Measurements from ENCODE around the gene EPG5. TPM values are rescaled to one million over a fixed set of nuclear protein-coding genes. Genes with fewer than 3 reads are reported as not detected.

The EPG5 gene
- total RNA-seq, 2 donors from 2014 or later, result 25.3 to 33.6 TPM

- Histone ChIP-seq H3K4me1 (peaks cover 0 to 3% of the 10 kb centered on the region in 2 donors), H3K27me3 (no peaks in the 10 kb centered on the region), H3K27ac (no peak overlapping the region), H3K36me3 (peaks cover 68% of the 10 kb centered on the region), H3K4me3 (no peak overlapping the region), H3K9me3 (no peaks in the 10 kb centered on the region)
- TF ChIP-seq CTCF (IDR thresholded peaks at IDR 0.05), result no peak
- DNase-seq (ENCODE audit: low spot score), result no peak
Measured at GRCh38 chr18:45926085-45926484, 41.0 kb downstream of the EPG5 start.

- no peak overlapping the region for H3K4me3 ChIP-seq
- H3K27ac ChIP-seq, result no peak overlapping the region
- no peak for DNase-seq (ENCODE audit: low spot score)
- peaks cover 46% of the 10 kb centered on the region for H3K36me3 ChIP-seq
- H3K9me3 ChIP-seq, result no peaks in the 10 kb centered on the region
- H3K4me1 ChIP-seq, result peaks cover 0 to 15% of the 10 kb centered on the region in 2 donors
- H3K27me3 ChIP-seq, result no peaks in the 10 kb centered on the region
- TF ChIP-seq CTCF (IDR thresholded peaks at IDR 0.05), result no peak
Measured at GRCh38 chr18:45923138-45923537, 44.0 kb downstream of the EPG5 start.

DNA sequence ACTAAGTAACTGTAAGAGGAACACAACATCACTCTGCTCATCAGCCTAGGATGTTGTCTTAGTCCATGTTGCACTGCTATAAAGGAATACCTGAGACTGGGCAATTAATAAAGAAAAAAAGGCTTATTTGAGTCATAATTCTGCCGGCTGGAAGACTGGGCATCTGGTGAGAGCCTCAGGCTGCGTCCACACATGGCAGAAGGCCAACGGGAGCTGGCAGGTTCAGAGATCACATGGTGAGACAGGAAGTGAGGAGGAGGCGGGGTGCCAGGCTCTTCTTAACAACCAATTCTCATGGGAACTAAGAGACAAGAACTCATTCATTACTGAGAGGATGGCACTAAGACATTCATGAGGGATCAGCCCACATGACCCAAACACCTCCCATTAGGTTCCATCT lies 46.8 kb downstream of the EPG5 start:
- no peaks in the 10 kb centered on the region for H3K9me3 ChIP-seq
- peaks cover 0 to 15% of the 10 kb centered on the region in 2 donors for H3K4me1 ChIP-seq
- H3K27me3 ChIP-seq, result no peaks in the 10 kb centered on the region
- no peak overlapping the region for H3K27ac ChIP-seq
- peak; percentile 72 for DNase-seq (ENCODE audit: low spot score)
- no peak overlapping the region for H3K4me3 ChIP-seq
- H3K36me3 ChIP-seq, result peaks cover 55% of the 10 kb centered on the region
- no peak for TF ChIP-seq CTCF (IDR thresholded peaks at IDR 0.05)

DNA sequence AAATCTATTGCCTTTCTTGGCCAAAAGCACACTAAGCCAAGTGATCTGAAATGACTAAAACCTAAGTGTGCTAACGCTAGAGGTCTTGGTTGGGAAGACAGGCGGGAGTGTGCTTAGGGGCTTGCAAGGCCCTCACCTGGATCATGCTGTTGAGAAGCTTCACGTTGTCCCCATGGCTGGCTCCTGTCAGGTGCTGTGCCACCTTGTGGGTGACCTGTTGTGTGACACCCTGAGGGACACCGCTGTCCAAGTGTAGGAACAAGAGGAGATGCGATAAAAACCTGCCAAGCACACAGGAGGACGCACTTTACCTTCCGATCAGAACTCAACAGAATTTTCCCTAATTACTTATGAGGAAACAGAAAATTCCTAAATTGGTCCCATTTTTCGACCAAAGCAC lies 50.8 kb downstream of the EPG5 start:
- H3K27me3 ChIP-seq, result no peaks in the 10 kb centered on the region
- H3K9me3 ChIP-seq, result no peaks in the 10 kb centered on the region
- H3K4me1 ChIP-seq, result peaks cover 0 to 14% of the 10 kb centered on the region in 2 donors
- TF ChIP-seq CTCF (IDR thresholded peaks at IDR 0.05), result no peak
- no peak for DNase-seq (ENCODE audit: low spot score)
- peaks cover 56% of the 10 kb centered on the region for H3K36me3 ChIP-seq
- H3K4me3 ChIP-seq, result no peak overlapping the region
- no peak overlapping the region for H3K27ac ChIP-seq

DNA sequence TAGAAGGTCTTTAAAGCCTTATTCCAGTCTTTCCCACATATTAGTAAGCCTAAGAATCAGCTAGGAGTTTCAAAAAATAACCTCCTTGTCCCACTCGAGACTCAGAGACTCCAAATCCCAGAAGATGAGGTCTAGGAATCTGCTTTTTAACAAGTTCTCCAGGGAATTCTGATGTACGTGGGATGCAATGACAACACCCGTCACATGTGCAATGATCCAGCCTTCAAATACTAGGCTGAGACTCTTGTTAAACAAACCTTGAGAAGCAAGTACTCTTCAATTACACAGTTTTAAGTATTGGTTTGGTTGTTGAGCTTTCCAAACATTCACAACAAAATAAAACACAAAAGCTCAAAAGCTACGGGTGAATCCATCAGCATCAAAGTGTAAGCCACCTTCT lies 53.9 kb downstream of the EPG5 start:
- peaks cover 70% of the 10 kb centered on the region for H3K36me3 ChIP-seq
- no peak for DNase-seq (ENCODE audit: low spot score)
- TF ChIP-seq CTCF (IDR thresholded peaks at IDR 0.05), result no peak

DNA sequence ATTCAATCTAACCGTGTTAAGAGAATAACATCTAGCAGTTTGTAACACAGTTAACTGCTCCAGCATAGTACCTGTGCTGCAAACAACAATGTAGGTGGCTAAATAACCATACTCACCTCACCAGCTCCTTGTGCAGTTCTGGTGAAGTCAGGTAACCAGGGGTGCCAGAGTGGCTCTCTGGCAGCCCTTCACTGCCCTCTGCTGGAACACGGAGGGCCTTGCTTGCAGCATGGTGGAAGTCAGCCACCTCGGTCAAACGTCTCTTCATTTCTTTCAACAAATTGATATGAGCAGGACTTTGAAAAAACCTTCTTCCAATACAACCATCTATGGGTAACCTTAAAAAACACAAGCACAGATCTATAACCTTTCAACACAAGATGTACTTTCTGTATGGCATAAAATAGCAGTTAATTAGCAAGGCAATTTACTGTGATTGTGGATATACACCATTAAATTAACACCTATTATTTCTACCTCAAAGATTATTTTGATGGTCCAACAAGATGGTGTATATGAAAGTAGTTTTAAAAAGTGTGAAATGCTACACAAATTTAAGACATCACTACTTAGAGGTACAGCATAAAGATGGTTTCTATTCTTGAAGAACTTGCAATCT lies 56.6 kb downstream of the EPG5 start:
- Histone ChIP-seq H3K4me1 (no peaks in the 10 kb centered on the region), H3K9me3 (no peaks in the 10 kb centered on the region), H3K27ac (no peak overlapping the region), H3K27me3 (no peaks in the 10 kb centered on the region), H3K36me3 (peaks cover 77% of the 10 kb centered on the region), H3K4me3 (no peak overlapping the region)
- peak; percentile 25 to 73 for TF ChIP-seq CTCF (IDR thresholded peaks at IDR 0.05)
- DNase-seq (ENCODE audit: low spot score), result no peak

More for the DNA sequence above, 53.9 kb downstream of the EPG5 start:
- H3K27me3 ChIP-seq, result no peaks in the 10 kb centered on the region
- H3K4me1 ChIP-seq, result no peaks in the 10 kb centered on the region
- H3K27ac ChIP-seq, result no peak overlapping the region
- H3K9me3 ChIP-seq, result no peaks in the 10 kb centered on the region
- no peak overlapping the region for H3K4me3 ChIP-seq

Data from right atrium auricular region (tissue), 2 donors.